Gastroesophageal sphincter (tissue), 3 donors: ENCODE data around the gene CAMSAP3.

Experiments used
- CTCF ChIP-seq, 4 experiments: fragments of 200-600 bp in 2 of 4; fragments of 450-650 bp in 2 of 4; sonication (generic) in 1 of 4; IDR thresholded peaks; one replicate each; pipeline ENCODE4 v1.5.1; 2017 to 2019; ENCODE audit warnings: antibody characterized with exemption in 4 of 4, mild to moderate bottlenecking in 2 of 4, moderate library complexity in 2 of 4
- POLR2AphosphoS5 ChIP-seq: sonication (generic); formaldehyde crosslinking; IDR thresholded peaks from one replicate; pipeline ENCODE4 v1.6.1; 2017; ENCODE audit warnings: antibody characterized with exemption

GRCh38 chr19:7550169-7550770 is 45.4 kb upstream of the CAMSAP3 start:
- no peak for TF ChIP-seq CTCF (IDR thresholded peaks at IDR 0.05)
- TF ChIP-seq POLR2AphosphoS5, result no peak
